Epithelial cell of proximal tubule (primary cell): ENCODE data around the gene ATP6V0A1. TPM values are rescaled to one million over a fixed set of nuclear protein-coding genes. Genes with fewer than 3 reads are reported as not detected.

Source experiments
- DNase-seq: peaks from one replicate; pipeline ENCODE4 v3.0.0-alpha.2; 2011; ENCODE audit warnings: low read depth
- H3K4me3 ChIP-seq: 2 replicates; pipeline ENCODE4 v1.5.1; 2011; ENCODE audit warnings: low read depth, mild to moderate bottlenecking, low read length
- total RNA-seq: library from RNA; depleted of rRNA; stranded (reverse); fragments of >200 nt; gene quantifications from 2 replicates; pipeline ENCODE4 v1.2.3, GENCODE V29; 2015
- TF ChIP-seq, protein P1 (sequence below): conservative IDR thresholded peaks from 2 replicates; pipeline ENCODE4 v1.5.1; 2012; ENCODE audit warnings: low read depth, mild to moderate bottlenecking, low read length

ATP6V0A1 gene
- total RNA-seq, 1 donor from 2014 or later, result 32.3 TPM

DNA sequence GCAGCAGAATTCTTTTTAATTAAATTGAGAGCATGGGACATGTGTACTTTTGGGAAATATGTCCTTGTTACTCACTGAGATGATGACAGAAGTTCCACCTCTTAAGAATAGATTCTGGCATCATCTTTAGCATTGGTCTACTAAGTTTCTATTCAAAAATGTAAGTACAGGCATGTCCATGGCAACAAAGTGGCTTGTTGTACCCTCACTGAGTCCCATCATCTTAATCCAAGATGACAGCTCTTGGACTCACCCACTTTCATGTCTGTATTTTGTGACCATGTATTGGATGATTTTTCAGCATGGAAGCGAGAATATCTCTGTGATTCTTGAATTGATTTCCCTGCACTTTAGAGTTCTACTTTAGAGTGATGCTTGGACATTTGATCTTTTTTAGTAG is 44.2 kb downstream of the ATP6V0A1 start:
- H3K4me3 ChIP-seq, result no peak overlapping the region
- DNase-seq, result no peak
- TF ChIP-seq, protein P1, sequence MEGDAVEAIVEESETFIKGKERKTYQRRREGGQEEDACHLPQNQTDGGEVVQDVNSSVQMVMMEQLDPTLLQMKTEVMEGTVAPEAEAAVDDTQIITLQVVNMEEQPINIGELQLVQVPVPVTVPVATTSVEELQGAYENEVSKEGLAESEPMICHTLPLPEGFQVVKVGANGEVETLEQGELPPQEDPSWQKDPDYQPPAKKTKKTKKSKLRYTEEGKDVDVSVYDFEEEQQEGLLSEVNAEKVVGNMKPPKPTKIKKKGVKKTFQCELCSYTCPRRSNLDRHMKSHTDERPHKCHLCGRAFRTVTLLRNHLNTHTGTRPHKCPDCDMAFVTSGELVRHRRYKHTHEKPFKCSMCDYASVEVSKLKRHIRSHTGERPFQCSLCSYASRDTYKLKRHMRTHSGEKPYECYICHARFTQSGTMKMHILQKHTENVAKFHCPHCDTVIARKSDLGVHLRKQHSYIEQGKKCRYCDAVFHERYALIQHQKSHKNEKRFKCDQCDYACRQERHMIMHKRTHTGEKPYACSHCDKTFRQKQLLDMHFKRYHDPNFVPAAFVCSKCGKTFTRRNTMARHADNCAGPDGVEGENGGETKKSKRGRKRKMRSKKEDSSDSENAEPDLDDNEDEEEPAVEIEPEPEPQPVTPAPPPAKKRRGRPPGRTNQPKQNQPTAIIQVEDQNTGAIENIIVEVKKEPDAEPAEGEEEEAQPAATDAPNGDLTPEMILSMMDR, result no peak

DNA sequence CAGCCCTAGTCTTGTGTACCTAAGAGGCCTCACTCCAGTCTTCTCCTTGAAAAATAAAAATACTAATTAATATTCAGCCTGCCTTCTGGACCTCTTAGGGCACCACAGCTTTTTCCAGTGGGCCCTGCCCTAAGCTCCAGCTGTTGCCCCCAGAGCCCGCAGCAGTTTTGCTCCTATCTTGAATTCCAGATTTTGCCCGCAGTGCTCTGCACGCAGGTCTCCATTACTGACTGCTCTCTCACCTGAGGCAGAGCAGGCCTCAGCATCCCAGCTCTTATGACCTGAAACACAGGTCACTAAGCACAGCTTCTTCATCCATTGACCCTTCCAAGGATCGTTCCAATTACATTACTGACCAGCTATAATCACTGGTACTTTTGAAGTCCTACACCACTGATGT is 49.0 kb downstream of the ATP6V0A1 start:
- DNase-seq, result no peak
- H3K4me3 ChIP-seq, result no peak overlapping the region
- TF ChIP-seq, protein P1, result no peak

- H3K4me3 ChIP-seq, result no peak overlapping the region
- no peak for DNase-seq
- TF ChIP-seq, protein P1, result no peak
Measured at GRCh38 chr17:42508426-42509165, 49.9 kb downstream of the ATP6V0A1 start.

DNA sequence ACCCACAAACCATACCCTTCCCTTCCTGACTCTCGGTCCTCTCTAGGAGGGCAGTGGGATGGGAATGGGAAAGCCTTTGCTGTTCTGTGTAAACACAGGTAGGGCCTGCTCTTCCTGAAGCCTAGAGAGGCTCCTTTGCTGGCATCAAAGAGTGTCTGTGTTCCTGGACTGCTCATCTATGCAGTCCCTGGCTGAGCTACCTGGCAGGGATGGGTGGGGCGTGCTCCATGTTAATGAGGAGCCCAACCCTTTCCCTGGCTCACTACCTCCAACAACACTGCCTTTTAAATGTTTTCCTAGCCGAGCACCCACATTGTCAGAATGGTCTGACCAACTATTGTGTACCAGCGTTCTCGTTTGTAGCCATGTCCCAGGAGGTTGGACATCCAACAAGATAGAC is 50.7 kb downstream of the ATP6V0A1 start:
- TF ChIP-seq, protein P1, result no peak
- no peak overlapping the region for H3K4me3 ChIP-seq
- DNase-seq, result no peak

DNA sequence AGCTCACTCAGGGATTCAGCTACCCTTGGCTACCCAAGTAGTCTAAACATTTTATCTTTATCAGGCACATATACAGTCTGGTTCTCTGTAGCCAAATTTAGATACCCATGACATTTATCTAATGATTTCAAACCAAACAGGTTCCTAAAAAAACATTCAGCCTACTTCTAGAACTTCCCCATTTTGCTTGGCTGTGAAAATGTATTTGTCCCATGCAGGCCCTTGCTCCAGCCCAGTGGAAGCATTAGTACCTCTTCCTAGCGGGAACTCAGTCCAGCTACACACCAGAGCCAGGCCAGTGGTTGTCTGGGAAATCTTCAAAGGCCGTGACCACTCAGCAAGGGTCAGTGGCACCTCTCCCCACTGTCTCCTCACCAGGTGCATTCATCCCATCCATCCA is 51.2 kb downstream of the ATP6V0A1 start:
- TF ChIP-seq, protein P1, result no peak
- no peak for DNase-seq
- H3K4me3 ChIP-seq, result no peak overlapping the region

GRCh38 chr17:42512246-42512645 is 53.6 kb downstream of the ATP6V0A1 start:
- TF ChIP-seq, protein P1, result no peak
- no peak for DNase-seq
- no peak overlapping the region for H3K4me3 ChIP-seq

DNA sequence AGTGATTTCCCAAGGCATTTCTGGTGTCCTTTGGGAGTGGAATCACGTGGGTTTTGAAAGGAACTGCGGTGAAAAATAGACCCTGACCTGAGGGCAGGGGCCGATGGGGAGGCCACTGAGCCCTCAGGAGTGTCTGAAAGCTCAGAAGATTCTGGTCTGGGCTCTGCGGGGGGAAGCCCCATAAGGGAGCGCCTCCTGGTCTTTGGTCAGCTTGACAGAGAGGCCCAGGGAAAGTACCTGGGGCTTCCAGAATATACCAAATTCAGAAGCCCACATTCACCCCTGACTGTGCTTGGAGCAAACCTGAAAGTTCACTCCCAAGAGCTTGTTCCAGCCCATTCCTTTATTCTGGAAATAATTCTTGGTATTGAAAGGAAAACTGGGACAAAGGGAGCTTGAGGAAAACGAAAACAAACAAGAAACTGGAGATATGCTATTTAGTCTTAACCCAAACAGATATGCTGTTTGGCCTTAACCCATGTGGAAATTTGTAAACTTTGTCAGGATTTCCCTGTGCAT is 54.1 kb downstream of the ATP6V0A1 start:
- H3K4me3 ChIP-seq, result no peak overlapping the region
- no peak for DNase-seq
- TF ChIP-seq, protein P1, result no peak
